ENCODE data around the gene C16orf46. TPM values are rescaled to one million over a fixed set of nuclear protein-coding genes. Genes with fewer than 3 reads are reported as not detected.

C16orf46 gene
- total RNA-seq, 2 donors from 2014 or later: 3.9 to 15.7 TPM

GRCh38 chr16:81071805-81072204 is 5.2 kb downstream of the C16orf46 start:
- intact Hi-C loops (cut with DNase I): loop anchor here (10.0 kb wide), 1 partner anchor 67 kb away; the partner anchor contains the start of genes CENPN and CMC2

GRCh38 chr16:81070979-81071378 is 6.1 kb downstream of the C16orf46 start:
- WGBS: 90% methylated on average over 7 of the region's 8 CpGs
- Histone ChIP-seq H3K9me3 (no peaks in the 10 kb centered on the region), H3K4me3 (no peak overlapping the region), H3K4me1 (replicated peaks) (no peaks in the 10 kb centered on the region), H3K27me3 (replicated peaks; ENCODE audit: insufficient read depth) (no peaks in the 10 kb centered on the region), H3K27ac (no peak overlapping the region), H3K36me3 (no peaks in the 10 kb centered on the region)
- intact Hi-C loops (cut with DNase I): loop anchor here (10.0 kb wide), 1 partner anchor 66 kb away; the partner anchor contains the start of genes CENPN and CMC2
- no peak for DNase-seq (ENCODE audit: low spot score)
- TF ChIP-seq POLR2A (IDR thresholded peaks at IDR 0.05): no peak
- TF ChIP-seq CTCF (IDR thresholded peaks at IDR 0.05): no peak
- TF ChIP-seq POLR2AphosphoS5 (IDR thresholded peaks at IDR 0.05): no peak

More at GRCh38 chr16:81071805-81072204, 5.2 kb downstream of the C16orf46 start:
- Histone ChIP-seq H3K9me3 (no peaks in the 10 kb centered on the region), H3K4me1 (replicated peaks) (no peaks in the 10 kb centered on the region), H3K4me3 (no peak overlapping the region), H3K27ac (no peak overlapping the region), H3K27me3 (replicated peaks; ENCODE audit: insufficient read depth) (no peaks in the 10 kb centered on the region), H3K36me3 (no peaks in the 10 kb centered on the region)
- DNase-seq (ENCODE audit: low spot score): no peak
- TF ChIP-seq CTCF (IDR thresholded peaks at IDR 0.05) (no peak), POLR2A (IDR thresholded peaks at IDR 0.05) (no peak), POLR2AphosphoS5 (IDR thresholded peaks at IDR 0.05) (no peak)
- WGBS: 91% methylated on average over 4 of the region's 4 CpGs

- DNase-seq (ENCODE audit: low spot score): no peak
- intact Hi-C loops (cut with DNase I): no loop called here
- Histone ChIP-seq H3K36me3 (no peaks in the 10 kb centered on the region), H3K27ac (no peak overlapping the region), H3K9me3 (no peaks in the 10 kb centered on the region), H3K4me3 (no peak overlapping the region), H3K4me1 (replicated peaks) (no peaks in the 10 kb centered on the region), H3K27me3 (replicated peaks; ENCODE audit: insufficient read depth) (no peaks in the 10 kb centered on the region)
- no peak for TF ChIP-seq POLR2AphosphoS5 (IDR thresholded peaks at IDR 0.05)
- TF ChIP-seq CTCF (IDR thresholded peaks at IDR 0.05): no peak
- TF ChIP-seq POLR2A (IDR thresholded peaks at IDR 0.05): no peak
- WGBS: 93% methylated on average over 4 of the region's 4 CpGs
Observed at GRCh38 chr16:81069063-81069462, 8.0 kb downstream of the C16orf46 start.

- TF ChIP-seq CTCF (IDR thresholded peaks at IDR 0.05) (no peak), POLR2AphosphoS5 (IDR thresholded peaks at IDR 0.05) (peak; percentile 81)
- 15% methylated on average over 1 of the region's 1 CpG for WGBS
- peak overlapping the region; percentile 13 to 59 for H3K27ac ChIP-seq
- no peaks in the 10 kb centered on the region for H3K36me3 ChIP-seq
- no peaks in the 10 kb centered on the region for H3K4me1 ChIP-seq (replicated peaks)
- intact Hi-C loops (cut with DNase I): no loop called here
- no peaks in the 10 kb centered on the region for H3K9me3 ChIP-seq
- H3K4me3 ChIP-seq: no peak overlapping the region
- no peak for DNase-seq (ENCODE audit: low spot score)
- no peaks in the 10 kb centered on the region for H3K27me3 ChIP-seq (replicated peaks; ENCODE audit: insufficient read depth)
Observed at GRCh38 chr16:81067166-81067565, 9.9 kb downstream of the C16orf46 start.

GRCh38 chr16:81066681-81067080 is 10.4 kb downstream of the C16orf46 start:
- 45% methylated on average over 4 of the region's 4 CpGs for WGBS

More at GRCh38 chr16:81066681-81067080, 10.4 kb downstream of the C16orf46 start:
- H3K4me1 ChIP-seq (replicated peaks): no peaks in the 10 kb centered on the region
- H3K27me3 ChIP-seq (replicated peaks; ENCODE audit: insufficient read depth): no peaks in the 10 kb centered on the region
- H3K4me3 ChIP-seq: no peak overlapping the region
- intact Hi-C loops (cut with DNase I): no loop called here
- TF ChIP-seq POLR2AphosphoS5 (IDR thresholded peaks at IDR 0.05) (no peak), CTCF (IDR thresholded peaks at IDR 0.05) (no peak), POLR2A (IDR thresholded peaks at IDR 0.05) (no peak)
- no peaks in the 10 kb centered on the region for H3K36me3 ChIP-seq
- peak overlapping the region; percentile 13 to 59 for H3K27ac ChIP-seq
- no peak for DNase-seq (ENCODE audit: low spot score)
- H3K9me3 ChIP-seq: no peaks in the 10 kb centered on the region
